Measurements from ENCODE around the gene TRPM7. TPM values are rescaled to one million over a fixed set of nuclear protein-coding genes. Genes with fewer than 3 reads are reported as not detected.
"Not testable (repeated sequence)": the region's sequence is repeated elsewhere in the genome, so short reads cannot be mapped to it uniquely, and the experiment has no call there.

Gene TRPM7
- total RNA-seq, 1 donor from 2014 or later, result 16.3 TPM

DNA sequence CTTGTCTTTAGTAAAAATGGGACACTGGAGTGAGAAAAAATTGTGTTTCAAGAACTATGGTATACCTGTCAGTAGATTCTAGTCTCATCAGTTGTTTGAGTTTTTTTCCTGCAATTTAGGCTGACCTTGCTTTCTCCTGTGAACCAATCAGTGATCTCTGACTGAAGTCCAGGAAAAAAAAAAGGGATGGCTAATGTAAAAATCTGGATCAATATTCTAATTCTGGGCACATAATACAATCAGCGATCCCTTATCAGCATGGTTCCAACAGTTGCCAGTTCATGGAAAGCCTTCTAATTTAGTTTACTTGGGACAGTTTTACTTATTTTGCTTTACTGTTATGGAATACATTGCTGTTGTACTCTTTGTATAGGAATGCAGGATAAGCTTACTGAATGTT lies 17.0 kb downstream of the TRPM7 start:
- no peak for ATAC-seq

DNA sequence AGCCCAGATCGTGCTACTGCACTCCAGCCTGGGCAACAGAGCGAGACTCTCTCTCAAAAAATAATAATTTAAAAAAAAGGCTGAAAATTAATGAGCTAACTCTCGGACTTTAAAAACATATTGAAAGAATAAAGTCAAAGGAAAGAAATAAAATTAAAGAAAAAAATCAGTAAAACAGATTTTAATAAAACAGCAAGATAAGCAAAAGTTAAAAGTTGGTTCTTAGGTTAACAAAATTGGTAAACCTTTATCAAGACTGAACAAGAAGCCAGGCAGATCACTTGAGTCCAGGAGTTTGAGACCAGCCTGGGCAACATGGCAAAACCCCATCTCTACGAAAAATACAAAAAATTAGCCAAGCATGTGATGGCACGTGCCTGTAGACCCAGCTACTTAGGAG lies 20.7 kb downstream of the TRPM7 start:
- no peak for ATAC-seq

DNA sequence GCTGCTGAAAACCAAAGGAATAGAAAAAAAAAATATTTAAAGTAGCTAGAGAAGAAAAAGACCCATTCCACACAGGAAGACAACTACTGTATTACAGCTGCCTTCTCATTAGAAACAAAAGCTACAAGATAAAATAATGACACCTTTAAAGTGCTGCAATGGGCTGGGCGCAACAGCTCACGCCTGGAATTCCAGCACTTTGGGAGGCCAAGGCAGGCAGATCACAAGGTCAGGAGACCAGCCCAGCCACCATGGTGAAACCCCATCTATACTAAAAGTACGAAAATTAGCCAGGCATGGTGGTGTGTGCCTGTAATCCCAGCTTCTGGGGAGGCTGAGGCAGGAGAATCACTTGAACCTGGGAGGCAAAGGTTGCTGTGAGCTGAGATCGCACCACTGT lies 31.0 kb downstream of the TRPM7 start:
- no peak for ATAC-seq

DNA sequence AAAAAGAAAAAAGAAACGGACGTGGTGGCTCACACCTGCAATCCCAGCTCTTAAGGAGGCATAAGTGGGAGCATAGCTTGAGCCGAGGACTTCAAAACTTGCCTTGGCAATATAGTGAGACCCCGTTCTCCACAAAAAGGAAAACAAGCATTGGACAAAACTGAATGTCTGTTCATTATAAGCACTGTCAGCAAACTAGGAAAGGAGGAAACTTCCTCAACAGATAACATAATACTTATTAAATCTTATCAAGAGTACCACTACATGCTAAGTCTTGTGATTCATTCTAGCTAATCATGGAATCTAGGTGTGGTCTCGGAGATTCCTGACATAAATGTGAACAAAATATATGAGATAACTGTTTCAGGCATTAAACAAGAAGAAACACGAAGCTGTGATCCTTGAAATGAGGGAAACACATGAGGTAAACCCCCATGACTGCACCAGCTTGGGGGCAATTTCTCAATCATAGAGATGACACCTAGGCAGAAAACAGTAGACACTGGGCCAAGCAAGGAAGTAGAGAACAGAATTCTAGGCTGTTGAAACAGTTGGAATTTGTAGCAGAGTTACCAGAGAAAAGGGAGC lies 33.3 kb downstream of the TRPM7 start:
- no peak for ATAC-seq

DNA sequence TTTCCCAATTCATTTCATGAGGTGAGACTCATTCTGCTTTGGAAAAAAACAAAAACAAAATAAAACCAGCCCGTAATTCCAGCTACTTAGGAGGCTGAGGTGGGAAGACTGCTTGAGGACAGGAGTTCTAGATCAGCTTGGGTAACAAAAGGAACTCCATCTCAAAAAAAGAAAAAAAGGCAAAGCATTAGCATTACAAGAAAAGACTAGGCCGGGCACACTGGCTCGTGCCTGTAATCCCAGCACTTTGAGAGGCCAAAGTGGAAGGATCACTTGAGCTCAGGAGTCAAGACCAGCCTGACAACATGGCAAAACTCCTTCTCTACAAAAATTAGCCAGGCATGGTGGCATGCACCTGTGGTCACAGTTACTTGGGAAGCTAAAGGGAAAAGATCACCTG lies 33.9 kb downstream of the TRPM7 start:
- no peak for ATAC-seq

DNA sequence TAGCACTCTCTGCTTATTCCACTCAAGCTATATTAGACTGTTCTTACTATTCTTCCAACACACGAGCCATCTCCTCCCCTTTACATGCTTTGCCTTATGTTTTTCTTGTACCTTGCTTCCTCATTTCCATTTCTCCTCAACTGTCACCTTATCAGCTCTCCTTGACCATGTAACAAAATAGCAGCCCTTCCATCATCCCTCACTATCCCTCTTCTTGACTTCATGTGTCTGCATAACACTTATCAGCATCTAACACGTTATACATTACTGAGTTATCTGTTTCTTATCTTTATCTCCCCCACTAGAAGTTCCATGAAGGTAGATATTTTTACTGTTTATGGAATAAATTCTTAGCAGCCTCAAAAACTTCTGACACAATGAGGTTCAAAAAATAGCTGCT lies 45.3 kb downstream of the TRPM7 start:
- ATAC-seq, result no peak

DNA sequence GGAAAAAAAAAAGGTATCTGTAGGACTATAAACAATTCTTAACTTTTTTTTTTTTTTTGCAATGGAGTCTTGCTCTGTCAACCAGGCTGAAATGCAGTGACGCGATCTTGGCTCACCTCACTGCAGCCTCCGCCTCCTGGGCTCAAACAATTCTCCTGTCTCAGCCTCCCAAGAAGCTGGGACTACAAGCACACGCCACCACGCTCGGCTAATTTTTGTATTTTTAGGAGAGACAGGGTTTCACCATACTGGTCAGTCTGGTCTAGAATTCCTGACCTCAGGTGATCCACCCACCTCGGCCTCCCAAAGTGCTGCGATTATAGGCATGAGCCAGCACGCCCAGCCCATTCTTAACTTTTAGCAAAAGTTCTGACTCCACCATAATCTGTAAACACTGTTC lies 50.5 kb downstream of the TRPM7 start:
- ATAC-seq, result no peak

DNA sequence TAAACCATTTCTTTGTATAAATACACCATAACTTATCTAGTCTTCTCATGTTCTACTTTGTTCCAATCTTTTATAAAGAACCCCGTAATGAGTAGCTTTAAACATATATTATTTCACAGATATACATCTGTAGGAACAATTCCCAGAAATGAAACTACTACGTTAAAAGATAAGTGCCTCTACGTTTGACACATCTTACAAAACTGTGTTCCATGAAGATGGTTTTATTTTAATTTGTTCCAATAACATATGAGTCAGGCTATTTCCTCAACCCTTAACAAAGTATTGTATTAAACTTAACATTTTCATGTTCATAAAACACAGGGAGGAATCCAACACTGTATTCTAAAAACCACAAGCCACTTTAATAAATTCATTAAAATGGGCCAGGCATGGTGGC lies 52.9 kb downstream of the TRPM7 start:
- ATAC-seq, result no peak

DNA sequence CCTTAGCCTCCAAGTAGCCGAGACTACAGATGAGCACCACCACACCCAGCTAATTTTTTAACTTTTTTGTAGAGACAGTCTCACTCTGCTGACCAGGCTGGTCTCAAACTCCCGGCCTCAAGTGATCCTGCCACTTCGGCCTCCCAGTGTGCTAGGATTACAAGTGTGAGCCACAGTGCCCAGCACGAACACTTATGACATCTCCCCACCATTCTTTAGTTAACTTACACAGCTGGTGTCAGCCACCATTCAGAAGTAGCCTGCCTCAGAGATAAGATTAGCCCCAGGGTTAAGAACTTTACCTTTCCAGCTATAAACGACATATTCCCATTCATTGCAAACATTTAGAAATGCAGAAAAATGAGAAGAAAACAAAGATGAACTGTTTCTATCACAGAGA lies 58.2 kb downstream of the TRPM7 start:
- no peak for ATAC-seq

DNA sequence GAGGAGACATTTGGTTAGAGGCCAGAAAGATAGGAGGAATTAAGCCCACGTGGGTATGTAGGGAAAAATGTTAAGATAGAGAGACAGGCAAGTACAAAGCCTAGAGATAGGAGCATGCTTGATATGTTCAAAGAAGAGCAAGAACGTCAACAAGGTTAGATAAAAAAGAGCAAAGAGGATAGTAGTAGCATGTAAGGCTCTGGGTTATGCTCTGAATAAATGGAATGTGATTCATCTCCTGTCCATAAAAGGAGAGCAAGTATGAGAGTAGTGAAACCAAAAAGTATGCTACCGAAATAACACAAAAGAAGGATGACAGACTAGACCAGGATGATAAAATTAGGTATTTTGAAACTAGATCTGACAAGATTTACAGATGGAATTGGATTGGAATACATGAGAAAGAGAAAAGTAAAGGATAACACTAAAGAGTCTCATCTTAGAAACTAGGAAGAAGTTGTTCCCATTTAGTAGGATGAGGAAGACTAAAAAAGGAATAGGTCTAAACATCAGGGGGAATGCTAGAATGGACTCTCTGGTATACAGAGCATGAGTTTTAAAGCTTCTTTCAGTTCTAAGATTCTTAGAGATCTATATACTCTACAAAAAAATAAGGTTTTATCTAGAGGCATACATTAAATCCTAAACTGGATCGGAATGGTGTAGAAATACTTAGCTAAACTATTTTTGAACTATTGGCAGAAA lies 59.1 kb downstream of the TRPM7 start:
- no peak for ATAC-seq

DNA sequence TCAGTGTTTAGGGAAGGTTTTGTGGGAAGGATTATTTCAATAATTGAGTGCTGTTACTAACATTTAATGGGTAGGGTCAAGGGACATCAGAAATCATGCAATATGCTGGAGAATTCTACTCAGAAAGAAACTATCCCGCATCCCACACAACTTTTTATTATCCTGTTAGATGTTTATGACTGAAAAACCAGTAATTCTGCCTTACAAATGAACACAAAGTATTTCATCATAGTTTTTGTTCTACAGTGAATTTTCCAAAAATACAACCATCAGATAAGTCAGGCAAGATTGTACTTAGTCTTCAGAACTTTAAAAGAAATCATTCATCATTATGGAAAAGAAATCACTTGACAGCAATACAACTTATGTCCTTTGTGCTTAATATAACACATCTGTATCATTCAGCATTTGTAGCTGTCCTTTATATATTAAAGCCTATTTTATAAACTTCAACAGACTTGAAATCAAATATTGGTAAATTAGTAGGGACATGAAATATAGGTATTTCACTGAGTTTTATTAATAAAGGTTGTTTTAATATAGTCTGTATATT lies 61.9 kb downstream of the TRPM7 start:
- ATAC-seq, result no peak

DNA sequence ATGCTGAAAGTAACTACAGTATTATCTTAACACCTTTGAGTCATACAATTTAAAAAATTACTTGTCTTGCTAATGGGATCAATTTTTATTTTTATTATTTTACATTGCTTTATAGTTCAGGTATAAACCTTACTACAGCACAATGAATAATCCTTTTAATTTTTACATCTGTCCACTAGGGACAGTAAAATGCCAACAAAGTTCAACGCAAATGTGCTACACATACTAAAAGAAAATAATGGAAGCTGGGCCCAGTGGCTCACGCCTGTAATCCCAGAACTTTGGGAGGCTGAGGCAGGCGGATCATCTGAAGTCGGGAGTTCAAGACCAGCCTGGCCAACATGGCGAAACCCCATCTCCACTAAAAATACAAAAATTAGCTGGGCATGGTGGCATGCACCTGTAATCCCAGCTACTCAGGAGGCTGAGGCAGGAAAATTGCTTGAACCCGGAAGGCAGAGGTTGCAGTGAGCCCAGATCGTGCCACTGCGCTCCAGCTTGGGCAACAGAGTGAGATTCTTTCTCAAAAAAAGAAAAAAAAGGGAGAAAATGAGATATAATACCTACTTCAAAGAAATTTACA lies 64.1 kb downstream of the TRPM7 start:
- ATAC-seq, result not testable (repeated sequence)

DNA sequence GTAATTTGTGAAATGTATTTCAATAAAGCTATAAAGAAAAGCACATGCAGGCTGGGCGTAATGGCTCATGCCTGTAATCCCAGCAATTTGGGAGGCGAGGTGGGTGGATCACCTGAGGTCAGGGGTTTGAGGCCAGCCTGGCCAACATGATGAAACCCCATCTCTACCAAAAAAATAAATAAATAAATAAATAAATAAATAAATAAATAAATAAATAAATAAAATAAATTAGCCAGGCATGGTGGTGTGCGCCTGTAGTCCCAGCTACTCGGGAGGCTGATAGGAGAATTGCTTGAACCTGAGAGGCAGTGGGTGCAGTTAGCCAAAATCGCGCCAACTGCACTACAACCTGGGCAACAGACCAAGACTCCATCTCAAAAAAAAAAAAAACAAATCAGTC lies 69.6 kb downstream of the TRPM7 start:
- ATAC-seq, result not testable (repeated sequence)

DNA sequence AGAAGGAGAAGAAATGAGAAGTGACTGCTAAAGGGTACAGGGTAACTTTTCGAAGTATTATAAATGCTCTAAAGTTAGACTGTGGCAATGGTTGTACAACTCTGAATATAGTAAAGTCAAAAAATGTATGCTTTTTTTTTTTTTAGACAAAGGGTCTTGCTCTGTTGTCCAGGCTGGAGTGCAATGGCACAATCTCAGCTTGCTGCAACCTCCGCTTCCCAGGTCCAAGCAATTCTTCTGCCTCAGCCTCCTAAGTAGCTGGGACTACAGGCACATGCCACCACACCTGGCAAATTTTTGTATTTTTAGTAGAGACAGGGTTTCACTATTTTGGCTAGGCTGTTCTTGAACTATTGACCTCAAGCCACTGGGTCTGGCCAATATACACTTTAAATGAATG lies 70.0 kb downstream of the TRPM7 start:
- not testable (repeated sequence) for ATAC-seq

DNA sequence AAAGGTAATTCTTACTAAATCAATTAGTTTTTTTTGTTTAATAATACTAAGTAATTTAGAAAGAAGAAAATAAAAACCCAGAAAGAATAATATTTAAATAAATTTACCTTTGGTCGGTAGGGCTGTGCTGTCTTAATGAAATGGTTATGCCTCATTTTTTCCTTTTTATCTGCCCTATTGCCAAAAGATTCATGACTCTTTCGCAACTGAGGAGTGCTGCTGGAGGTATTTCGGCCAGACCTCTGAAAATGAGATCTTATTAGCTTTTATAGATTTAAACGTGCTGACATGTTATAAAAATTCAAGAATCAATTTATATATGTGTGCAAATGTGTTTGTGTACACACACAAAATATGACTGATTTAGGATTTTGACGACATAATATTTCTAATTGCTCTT lies 73.0 kb downstream of the TRPM7 start:
- no peak for ATAC-seq

DNA sequence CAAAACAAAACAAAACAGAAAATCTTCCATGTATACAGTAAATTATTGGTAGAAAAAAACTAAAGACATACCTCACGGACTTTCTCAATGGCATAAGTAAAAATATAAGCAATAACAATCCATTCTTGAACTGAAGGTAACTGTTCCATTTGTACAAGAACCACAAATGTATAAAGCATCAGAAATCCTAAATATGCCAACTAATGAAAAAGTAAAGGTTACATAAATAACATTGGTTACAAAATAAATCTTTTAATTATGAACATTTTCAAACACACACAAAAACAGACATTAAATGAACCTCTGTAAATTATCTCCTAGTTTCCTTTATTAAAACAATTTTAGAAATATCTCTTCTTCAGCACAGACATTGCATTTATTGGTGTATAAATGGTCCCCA lies 79.5 kb downstream of the TRPM7 start:
- no peak for ATAC-seq

DNA sequence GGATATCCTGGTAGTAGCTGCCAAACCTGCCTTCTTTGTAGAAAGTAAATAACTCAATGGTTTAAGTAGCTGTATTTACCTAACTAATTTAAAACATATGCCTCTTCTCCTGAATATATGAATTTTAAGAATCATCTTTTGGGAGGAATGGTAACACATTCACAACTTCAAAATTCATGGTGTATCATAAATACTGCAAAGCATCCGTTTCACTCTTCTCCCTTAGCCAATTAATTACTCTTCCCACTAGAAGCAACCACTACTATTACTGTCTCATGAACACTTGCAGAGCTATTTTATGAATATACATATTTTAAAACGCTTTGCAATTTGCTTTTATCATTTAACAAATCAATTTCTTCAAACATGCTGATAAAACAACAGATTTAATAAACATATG lies 81.1 kb downstream of the TRPM7 start:
- ATAC-seq, result no peak

DNA sequence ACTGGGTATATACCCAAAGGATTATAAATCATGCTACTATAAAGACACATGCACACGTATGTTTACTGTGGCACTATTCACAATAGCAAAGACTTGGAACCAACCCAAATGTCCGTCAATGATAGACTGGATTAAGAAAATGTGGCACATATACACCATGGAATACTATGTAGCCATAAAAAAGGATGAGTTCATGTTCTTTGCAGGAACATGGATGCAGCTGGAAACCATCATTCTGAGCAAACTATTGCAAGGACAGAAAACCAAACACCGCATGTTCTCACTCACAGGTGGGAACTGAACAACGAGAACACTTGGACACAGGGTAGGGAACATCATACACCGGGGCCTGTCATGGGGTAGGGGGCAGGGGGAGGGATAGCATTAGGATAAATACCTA lies 84.6 kb downstream of the TRPM7 start:
- not testable (repeated sequence) for ATAC-seq

DNA sequence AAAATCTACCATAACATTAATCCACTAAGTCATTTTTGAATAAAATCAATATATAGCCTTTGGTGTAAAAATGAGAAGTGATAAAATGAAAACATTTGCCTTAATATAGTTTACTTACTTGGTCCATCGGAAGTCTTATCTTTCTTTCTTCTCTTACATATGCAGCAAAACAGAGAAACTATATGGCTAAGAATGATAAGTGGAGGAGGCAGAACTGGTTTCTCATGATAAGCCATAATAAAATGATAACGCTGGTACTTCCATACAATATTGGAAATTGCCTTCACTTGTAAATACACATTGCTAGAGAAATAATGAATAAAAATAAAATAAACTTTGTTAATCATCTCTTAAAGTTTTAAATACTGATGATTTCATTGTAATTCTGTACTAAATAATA lies 92.3 kb downstream of the TRPM7 start:
- ATAC-seq, result no peak

DNA sequence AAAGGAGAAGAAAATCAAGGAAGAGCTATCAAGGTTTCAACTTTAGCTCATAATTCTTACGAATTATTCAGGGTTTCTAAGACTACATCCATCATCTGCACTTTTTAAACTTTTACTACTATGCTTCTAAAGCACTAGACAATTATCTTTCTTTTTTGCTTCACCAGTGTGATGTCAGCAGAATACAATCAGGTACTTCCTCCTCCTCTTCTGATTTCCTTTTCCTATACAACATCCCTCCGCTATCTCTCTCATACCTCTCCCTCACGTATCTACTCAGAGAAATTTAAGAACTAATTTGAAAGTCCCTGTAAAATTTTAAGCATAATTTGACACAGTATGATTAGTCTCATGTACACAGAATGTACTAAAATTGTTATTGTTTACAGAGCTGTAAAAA lies 92.8 kb downstream of the TRPM7 start:
- no peak for ATAC-seq

DNA sequence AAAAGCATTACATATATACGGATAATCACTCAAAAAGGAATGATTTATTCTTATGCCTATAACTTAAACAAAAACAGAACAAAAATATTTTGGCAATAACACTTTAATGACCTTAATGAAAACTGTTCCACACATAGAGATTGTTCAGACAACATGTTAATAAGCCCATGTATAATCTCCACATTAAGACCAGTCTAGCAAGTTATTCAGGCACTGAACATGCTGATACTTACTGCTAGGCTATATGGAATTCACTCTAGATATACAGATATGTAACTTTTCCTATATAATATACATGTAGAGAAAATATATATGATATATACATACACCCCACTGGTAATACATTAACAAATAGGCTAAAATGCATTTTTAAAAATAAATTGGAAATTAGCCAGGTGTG lies 96.3 kb downstream of the TRPM7 start:
- ATAC-seq, result peak; percentile 55

DNA sequence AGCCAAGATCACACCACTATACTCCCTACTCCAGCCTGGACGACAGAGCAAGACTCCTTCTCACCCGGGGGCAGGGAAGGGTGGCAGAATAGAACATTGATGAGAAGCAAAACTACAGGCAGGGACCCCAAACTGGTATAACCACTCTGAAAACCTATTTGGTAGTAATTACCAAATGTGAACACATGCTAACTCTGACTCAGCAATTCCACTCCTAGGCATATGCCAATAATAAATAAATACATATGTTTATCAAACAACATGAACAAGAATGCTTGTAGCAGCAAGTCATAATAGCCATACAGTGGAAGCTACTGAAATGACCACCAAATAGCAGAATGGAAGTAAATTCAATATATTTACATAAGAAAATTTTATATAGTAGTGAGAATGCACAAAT lies 109.1 kb downstream of the TRPM7 start:
- ATAC-seq, result no peak

DNA sequence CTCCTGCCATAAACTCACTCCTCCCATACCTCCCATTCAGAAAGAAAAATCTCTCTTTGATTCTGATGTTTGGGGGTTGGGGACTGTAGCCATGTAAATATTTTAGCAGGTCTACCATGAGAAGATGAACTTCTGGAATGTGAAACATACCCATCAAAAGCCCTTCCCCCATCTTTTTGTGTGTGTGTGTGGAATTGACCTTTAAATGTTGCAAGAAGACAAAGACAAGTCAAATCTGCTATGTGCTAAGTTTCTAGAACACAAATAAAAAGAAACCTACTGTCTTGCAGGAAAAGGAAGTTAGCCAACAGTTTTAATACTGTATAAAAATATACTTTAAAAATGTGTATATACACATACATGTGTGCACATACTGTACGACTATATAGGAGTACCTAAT lies 110.4 kb downstream of the TRPM7 start:
- no peak for ATAC-seq

DNA sequence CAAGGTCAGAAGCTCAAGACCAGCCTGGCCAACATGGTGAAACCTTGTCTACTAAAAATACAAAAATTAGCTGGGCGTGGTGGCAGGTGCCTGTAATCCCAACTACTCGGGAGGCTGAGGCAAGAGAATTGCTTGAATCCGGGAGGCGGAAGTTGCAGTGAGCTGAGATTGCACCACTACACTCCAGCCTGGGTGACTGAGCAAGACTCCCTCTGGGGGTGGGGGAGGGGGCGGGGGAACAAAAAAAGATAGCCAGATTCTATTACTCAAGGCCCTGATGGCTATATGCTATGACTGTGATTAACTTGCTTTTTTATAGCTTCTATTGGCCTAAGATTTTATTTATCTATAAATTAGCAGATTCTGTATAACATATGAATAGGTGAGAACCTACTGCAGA lies 112.8 kb downstream of the TRPM7 start:
- ATAC-seq, result not testable (repeated sequence)

All from esophagus mucosa (tissue), 1 donor.